B cell (primary cell): ENCODE measurements around the gene ELOF1.

Experiments
- EZH2 ChIP-seq: IDR thresholded peaks from 2 replicates; pipeline ENCODE4 v1.6.1; 2012; ENCODE audit warnings: borderline replicate concordance, low read depth, mild to moderate bottlenecking, moderate library complexity, low read length; ENCODE audit not compliant: insufficient read depth, poor library complexity, severe bottlenecking
- TF ChIP-seq, protein P1 (sequence below): fragments of 200-600 bp; IDR thresholded peaks from one replicate; pipeline ENCODE4 v1.8.0; 2022; ENCODE audit warnings: antibody characterized with exemption, mild to moderate bottlenecking

GRCh38 chr19:11539495-11540365 lies 19.3 kb downstream of the ELOF1 start:
- TF ChIP-seq, protein P1, sequence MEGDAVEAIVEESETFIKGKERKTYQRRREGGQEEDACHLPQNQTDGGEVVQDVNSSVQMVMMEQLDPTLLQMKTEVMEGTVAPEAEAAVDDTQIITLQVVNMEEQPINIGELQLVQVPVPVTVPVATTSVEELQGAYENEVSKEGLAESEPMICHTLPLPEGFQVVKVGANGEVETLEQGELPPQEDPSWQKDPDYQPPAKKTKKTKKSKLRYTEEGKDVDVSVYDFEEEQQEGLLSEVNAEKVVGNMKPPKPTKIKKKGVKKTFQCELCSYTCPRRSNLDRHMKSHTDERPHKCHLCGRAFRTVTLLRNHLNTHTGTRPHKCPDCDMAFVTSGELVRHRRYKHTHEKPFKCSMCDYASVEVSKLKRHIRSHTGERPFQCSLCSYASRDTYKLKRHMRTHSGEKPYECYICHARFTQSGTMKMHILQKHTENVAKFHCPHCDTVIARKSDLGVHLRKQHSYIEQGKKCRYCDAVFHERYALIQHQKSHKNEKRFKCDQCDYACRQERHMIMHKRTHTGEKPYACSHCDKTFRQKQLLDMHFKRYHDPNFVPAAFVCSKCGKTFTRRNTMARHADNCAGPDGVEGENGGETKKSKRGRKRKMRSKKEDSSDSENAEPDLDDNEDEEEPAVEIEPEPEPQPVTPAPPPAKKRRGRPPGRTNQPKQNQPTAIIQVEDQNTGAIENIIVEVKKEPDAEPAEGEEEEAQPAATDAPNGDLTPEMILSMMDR = no peak
- no peak for TF ChIP-seq EZH2
